Endothelial cell of umbilical vein (primary cell): Measurements from ENCODE around the gene PTP4A1. TPM values are rescaled to one million over a fixed set of nuclear protein-coding genes. Genes with fewer than 3 reads are reported as not detected.

Source experiments
- BruUV-seq: library from RNA; stranded (reverse); fragments of 400-500 nt; replicated peaks from 2 replicates; lab custom pipeline; 2021; lab: Mats Ljungman, UMichigan
- CTCF ChIA-PET: fragments of 300-600, 350-600 bp; sonication (Branson Sonifier 250); formaldehyde crosslinking; loops from one replicate; lab custom pipeline; 2021; ENCODE audit warnings: antibody characterized with exemption, inconsistent platforms; lab: Charles Lee
- POLR2A ChIA-PET: fragments of 300-600, 350-600 bp; sonication (Branson Sonifier 250); formaldehyde crosslinking; loops from one replicate; lab custom pipeline; 2021; ENCODE audit warnings: antibody characterized with exemption, inconsistent platforms; lab: Charles Lee
- DNase-seq: peaks from one replicate; pipeline ENCODE4 v3.0.0-alpha.2; 2011; ENCODE audit warnings: low read depth, low spot score
- FAIRE-seq: peaks from 2 replicates; lab custom pipeline; 2011; peaks lifted over from hg19 to GRCh38; lab: Jason Lieb, UNC
- H2AFZ ChIP-seq: 2 replicates; pipeline ENCODE4 v1.6.0; 2012; ENCODE audit warnings: low read depth, low read length, control low read depth, inconsistent platforms
- H3K27ac ChIP-seq: 2 replicates; pipeline ENCODE4 v1.5.1; 2011; ENCODE audit warnings: low read depth, mild to moderate bottlenecking, control low read depth, low read length, moderate library complexity; ENCODE audit not compliant: insufficient read depth
- H3K27me3 ChIP-seq, 2 experiments: 2 replicates each; pipeline versions ENCODE4 v1.6.0 to v1.6.1; 2011; ENCODE audit warnings: low read length in 2 of 2, mixed read lengths in 1 of 2; ENCODE audit not compliant: control insufficient read depth in 2 of 2, insufficient read depth in 2 of 2
- H3K36me3 ChIP-seq, 2 experiments: 2 replicates in 1 of 2; 3 replicates in 1 of 2; pipeline ENCODE4 v1.5.1; 2011; ENCODE audit warnings: low read length in 2 of 2, mild to moderate bottlenecking in 1 of 2, moderate library complexity in 1 of 2; ENCODE audit not compliant: control insufficient read depth in 2 of 2, insufficient read depth in 2 of 2; ENCODE audit errors: extremely low read depth in 1 of 2
- H3K4me1 ChIP-seq: 3 replicates; pipeline ENCODE4 v1.5.1; 2011; ENCODE audit warnings: mild to moderate bottlenecking, low read length; ENCODE audit not compliant: control insufficient read depth, insufficient read depth; ENCODE audit errors: extremely low read depth
- H3K4me2 ChIP-seq: 2 replicates; pipeline ENCODE4 v1.6.1; 2011; ENCODE audit warnings: low read length, control low read depth, mixed read lengths; ENCODE audit not compliant: insufficient read depth
- H3K4me3 ChIP-seq, 3 experiments: fragments of 200-600 bp in 1 of 3; sonication (generic), shearing (Covaris generic) in 1 of 3; replicated peaks in 1 of 3; 2 replicates each; pipeline ENCODE4 v1.5.1; 2011 to 2016; ENCODE audit warnings: control low read depth in 3 of 3, low read length in 3 of 3, mild to moderate bottlenecking in 2 of 3, inconsistent platforms in 1 of 3, low read depth in 1 of 3, moderate library complexity in 1 of 3; ENCODE audit not compliant: insufficient read depth in 1 of 3
- H3K79me2 ChIP-seq: 2 replicates; pipeline ENCODE4 v1.6.0; 2012; ENCODE audit warnings: low read length, inconsistent platforms; ENCODE audit not compliant: control insufficient read depth, insufficient read depth
- H3K9ac ChIP-seq: replicated peaks from 2 replicates; pipeline ENCODE3; 2011; ENCODE audit warnings: low read length, control low read depth; ENCODE audit not compliant: insufficient read depth; ENCODE audit errors: extremely low read depth
- H3K9me1 ChIP-seq: replicated peaks from 3 replicates; pipeline ENCODE4 v1.6.0; 2011; ENCODE audit warnings: mild to moderate bottlenecking, low read length; ENCODE audit not compliant: control insufficient read depth, insufficient read depth; ENCODE audit errors: extremely low read depth
- H3K9me3 ChIP-seq: replicated peaks from 2 replicates; pipeline ENCODE4 v1.5.1; 2012; ENCODE audit warnings: low read length, inconsistent platforms; ENCODE audit not compliant: control insufficient read depth, insufficient read depth
- H4K20me1 ChIP-seq: replicated peaks from 2 replicates; pipeline ENCODE3; 2011; ENCODE audit warnings: mild to moderate bottlenecking, low read length; ENCODE audit not compliant: control insufficient read depth, insufficient read depth; ENCODE audit errors: extremely low read depth
- CTCF ChIP-seq, 2 donors: IDR thresholded peaks; 1 replicate in 1 of 2; 2 replicates in 1 of 2; pipeline ENCODE4 v1.5.1; 2011; ENCODE audit warnings: low read length in 2 of 2, mild to moderate bottlenecking in 2 of 2, moderate library complexity in 2 of 2, control low read depth in 1 of 2, inconsistent platforms in 1 of 2, low read depth in 1 of 2; ENCODE audit not compliant: insufficient read depth in 1 of 2; ENCODE audit errors: extremely low read depth in 1 of 2
- EZH2 ChIP-seq: IDR thresholded peaks from 2 replicates; pipeline ENCODE4 v1.6.1; 2012; ENCODE audit warnings: borderline replicate concordance, low read depth, mild to moderate bottlenecking, moderate library complexity, low read length, inconsistent platforms; ENCODE audit not compliant: severe bottlenecking
- FOS ChIP-seq: IDR thresholded peaks from 2 replicates; pipeline ENCODE4 v1.6.1; 2011; ENCODE audit warnings: mild to moderate bottlenecking, low read length, moderate library complexity, borderline replicate concordance; ENCODE audit not compliant: insufficient read depth
- GATA2 ChIP-seq: IDR thresholded peaks from 2 replicates; pipeline ENCODE4 v1.7.0; 2011; ENCODE audit warnings: low read depth, mild to moderate bottlenecking, moderate library complexity, mixed read lengths, low read length; ENCODE audit not compliant: insufficient read length, insufficient read depth
- JUN ChIP-seq: IDR thresholded peaks from 2 replicates; pipeline ENCODE4 v1.6.1; 2011; ENCODE audit warnings: borderline replicate concordance, low read depth; ENCODE audit not compliant: insufficient read length, insufficient read depth
- MYC ChIP-seq: IDR thresholded peaks from one replicate; pipeline ENCODE4 v1.6.1; 2011; ENCODE audit warnings: mild to moderate bottlenecking, low read depth, low read length
- POLR2A ChIP-seq: IDR thresholded peaks from 2 replicates; pipeline ENCODE4 v1.6.1; 2012; ENCODE audit warnings: low read depth, mild to moderate bottlenecking, control low read depth, low read length
- POLR2AphosphoS5 ChIP-seq: IDR thresholded peaks from 2 replicates; pipeline ENCODE4 v1.6.1; 2012; ENCODE audit warnings: low read depth, mild to moderate bottlenecking, control low read depth, low read length, moderate library complexity; ENCODE audit not compliant: insufficient read depth
- dilution Hi-C: fragments of 300-500 bp; cut with MboI; formaldehyde crosslinking; loops from one replicate; pipeline ENCODE4 v1.15.0; 2019; ENCODE audit warnings: low sequenced_read_pairs; ENCODE audit not compliant: extremely low pct_ligation_motif_present
- intact Hi-C: fragments of 100-400 bp; cut with micrococcal nuclease; formaldehyde crosslinking; loops from one replicate; pipeline ENCODE4 v1.10.0; 2022
- polyA plus RNA-seq, 4 experiments: library from polyadenylated mRNA; depleted of rRNA in 3 of 4; stranded (reverse) in 3 of 4; unstranded in 1 of 4; fragments of >200 nt; gene quantifications; 2 replicates each; pipeline versions ENCODE4 v1.2.1 to v1.2.3, GENCODE V29; 2011 to 2012; ENCODE audit warnings: missing spikeins in 1 of 4
- total RNA-seq: library from RNA; stranded (reverse); gene quantifications from 2 replicates; pipeline ENCODE4 v1.2.3, GENCODE V29; 2021
- TF ChIP-seq, protein P1 (sequence below): IDR thresholded peaks from 2 replicates; pipeline ENCODE4 v1.6.1; 2011; ENCODE audit not compliant: insufficient read depth, insufficient read length

PTP4A1 gene
- total and polyA plus RNA-seq, 2 donors (not counting 3 experiments of a cell fraction or from before 2014, with no cell fraction given): 10.8 to 58.4 TPM

DNA sequence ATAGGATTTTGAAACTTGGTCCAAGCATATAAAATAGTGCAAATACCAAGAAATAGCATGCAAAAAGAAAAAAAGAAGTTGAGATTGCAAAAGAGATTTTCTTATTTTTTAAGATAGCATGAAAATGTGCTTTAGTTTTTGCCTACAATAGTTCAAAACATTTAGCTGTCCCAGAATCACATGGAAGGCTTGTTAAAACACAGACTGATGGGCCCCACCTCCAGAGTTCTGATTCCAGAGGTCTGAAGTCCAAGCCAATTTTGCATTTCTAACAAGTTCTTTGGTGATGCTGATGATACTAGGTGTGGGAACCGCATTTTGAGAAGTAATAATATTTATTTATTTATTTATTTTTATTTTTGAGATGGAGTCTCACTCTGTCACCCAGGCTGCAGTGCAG, 33.7 kb upstream of the PTP4A1 start:
- no peaks in the 10 kb centered on the region for H4K20me1 ChIP-seq
- no peaks in the 10 kb centered on the region for H3K4me1 ChIP-seq
- H3K36me3 ChIP-seq: no peaks in the 10 kb centered on the region
- no peak overlapping the region for H3K4me3 ChIP-seq
- H3K79me2 ChIP-seq: no peaks in the 10 kb centered on the region
- TF ChIP-seq POLR2A: no peak
- no peak for TF ChIP-seq MYC
- TF ChIP-seq CTCF (IDR thresholded peaks at IDR 0.05; ENCODE audit: extremely low read depth in 1 of 2, insufficient read depth in 1 of 2, low read depth in 1 of 2, low read length in 2 of 2): no peak
- TF ChIP-seq EZH2: no peak
- no peak for TF ChIP-seq GATA2
- no peak for TF ChIP-seq FOS
- TF ChIP-seq JUN: no peak
- no peak for TF ChIP-seq POLR2AphosphoS5
- TF ChIP-seq, protein P1, sequence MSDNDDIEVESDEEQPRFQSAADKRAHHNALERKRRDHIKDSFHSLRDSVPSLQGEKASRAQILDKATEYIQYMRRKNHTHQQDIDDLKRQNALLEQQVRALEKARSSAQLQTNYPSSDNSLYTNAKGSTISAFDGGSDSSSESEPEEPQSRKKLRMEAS: no peak
- dilution Hi-C loops: no loop called here
- H2AFZ ChIP-seq: no peak overlapping the region
- no peak overlapping the region for H3K4me2 ChIP-seq
- intact Hi-C loops: no loop called here
- FAIRE-seq (no peak), DNase-seq (no peak)
- BruUV-seq: no TSS peak
- H3K9me1 ChIP-seq: no peaks in the 10 kb centered on the region
- no peaks in the 10 kb centered on the region for H3K9me3 ChIP-seq
- no peak overlapping the region for H3K27ac ChIP-seq
- CTCF ChIA-PET: no interaction called here
- no peaks in the 10 kb centered on the region for H3K27me3 ChIP-seq
- no peak overlapping the region for H3K9ac ChIP-seq
- POLR2A ChIA-PET: no interaction called here
